ENCODE data around the gene MMP15. TPM values are rescaled to one million over a fixed set of nuclear protein-coding genes. Genes with fewer than 3 reads are reported as not detected.
A peak's percentile ranks its signal among the peaks of the same experiment; 100 is the strongest.
"Not testable (repeated sequence)": the region's sequence is repeated elsewhere in the genome, so short reads cannot be mapped to it uniquely, and the experiment has no call there.

MMP15 gene
- under 1 TPM in 1 of 2 donors, not detected in 1; 0.31 TPM for total RNA-seq

GRCh38 chr16:58025351-58026138 is at the start of gene MMP15:
Gene MMP15 (plus strand): TSS chr16:58025754. CDS start chr16:58026351, 597 bp downstream.
- H3K36me3 Mint-ChIP-seq, result no peaks in the 10 kb centered on the region
- peaks cover 0 to 8% of the 10 kb centered on the region in 2 donors for H3K27me3 Mint-ChIP-seq
- H3K4me3 Mint-ChIP-seq, result peak within 1 kb of the TSS; percentile 82
- H3K4me1 Mint-ChIP-seq (ENCODE audit: low read depth in 2 of 2), result peaks cover 6 to 15% of the 10 kb centered on the region in 2 donors
- H3K9me3 Mint-ChIP-seq, result no peaks in the 10 kb centered on the region
- ATAC-seq (peak; percentile 74 to 82), DNase-seq (ENCODE audit: low spot score) (no peak)
- peak within 1 kb of the TSS in 1 of 2 donors; percentile 62 for H3K27ac Mint-ChIP-seq

- Mint-ChIP-seq H3K27ac (no peak overlapping the region), H3K4me1 (ENCODE audit: low read depth in 2 of 2) (peaks cover 0 to 10% of the 10 kb centered on the region in 2 donors), H3K27me3 (no peaks in the 10 kb centered on the region), H3K4me3 (no peak overlapping the region), H3K9me3 (no peaks in the 10 kb centered on the region), H3K36me3 (no peaks in the 10 kb centered on the region)
- no peak for ATAC-seq
- no peak for DNase-seq (ENCODE audit: low spot score)
Observed at GRCh38 chr16:57976331-57976796, 49.2 kb upstream of the MMP15 start.

GRCh38 chr16:57977418-57978069 is 48.0 kb upstream of the MMP15 start:
- Mint-ChIP-seq H3K9me3 (no peaks in the 10 kb centered on the region), H3K36me3 (no peaks in the 10 kb centered on the region), H3K27me3 (no peaks in the 10 kb centered on the region), H3K27ac (no peak overlapping the region), H3K4me3 (no peak overlapping the region), H3K4me1 (ENCODE audit: low read depth in 2 of 2) (peaks cover 0 to 3% of the 10 kb centered on the region in 2 donors)
- DNase-seq (ENCODE audit: low spot score), result no peak
- no peak for ATAC-seq

GRCh38 chr16:57978070-57978465 is 47.5 kb upstream of the MMP15 start:
- H3K27ac Mint-ChIP-seq; H3K36me3 Mint-ChIP-seq; H3K4me1 Mint-ChIP-seq (ENCODE audit: low read depth in 2 of 2); H3K27me3 Mint-ChIP-seq; ATAC-seq; H3K4me3 Mint-ChIP-seq; DNase-seq (ENCODE audit: low spot score); H3K9me3 Mint-ChIP-seq: not testable (repeated sequence)

GRCh38 chr16:57979006-57979585 is 46.5 kb upstream of the MMP15 start:
- Mint-ChIP-seq H3K27ac (no peak overlapping the region), H3K4me1 (ENCODE audit: low read depth in 2 of 2) (no peaks in the 10 kb centered on the region), H3K4me3 (no peak overlapping the region), H3K36me3 (no peaks in the 10 kb centered on the region), H3K27me3 (no peaks in the 10 kb centered on the region), H3K9me3 (no peaks in the 10 kb centered on the region)
- ATAC-seq, result no peak
- DNase-seq (ENCODE audit: low spot score), result no peak

GRCh38 chr16:57981636-57982035 is 43.9 kb upstream of the MMP15 start:
- H3K4me3 Mint-ChIP-seq, result no peak overlapping the region
- H3K9me3 Mint-ChIP-seq, result no peaks in the 10 kb centered on the region
- no peak overlapping the region for H3K27ac Mint-ChIP-seq

DNA sequence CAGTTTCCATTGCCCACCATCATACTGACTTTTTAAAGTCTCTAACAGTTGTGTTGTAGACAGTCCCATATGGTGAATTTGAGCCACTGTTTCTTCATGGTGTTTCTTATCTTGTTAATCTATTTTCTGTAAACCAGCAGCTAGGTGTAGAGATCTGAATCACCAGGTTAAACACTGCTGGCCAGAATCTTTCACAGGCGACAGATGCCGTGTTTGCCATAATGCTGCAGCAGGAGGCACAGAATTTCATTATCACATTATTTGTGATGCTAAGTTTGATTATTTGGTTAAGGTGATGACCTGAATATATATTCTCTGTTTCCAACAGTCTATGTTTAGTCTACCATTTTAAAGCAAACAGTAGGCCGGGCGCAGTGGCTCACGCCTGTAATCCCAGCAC is 43.2 kb upstream of the MMP15 start:
- ATAC-seq, result no peak
- H3K36me3 Mint-ChIP-seq, result no peaks in the 10 kb centered on the region
- H3K27me3 Mint-ChIP-seq, result no peaks in the 10 kb centered on the region
- DNase-seq (ENCODE audit: low spot score), result peak; percentile 41
- H3K4me1 Mint-ChIP-seq (ENCODE audit: low read depth in 2 of 2), result peaks cover 0 to 5% of the 10 kb centered on the region in 2 donors
- no peaks in the 10 kb centered on the region for H3K9me3 Mint-ChIP-seq
- H3K4me3 Mint-ChIP-seq, result no peak overlapping the region
- no peak overlapping the region for H3K27ac Mint-ChIP-seq

More at GRCh38 chr16:57981636-57982035, 43.9 kb upstream of the MMP15 start:
- DNase-seq (ENCODE audit: low spot score) (no peak), ATAC-seq (no peak)
- Mint-ChIP-seq H3K4me1 (ENCODE audit: low read depth in 2 of 2) (peaks cover 0 to 5% of the 10 kb centered on the region in 2 donors), H3K36me3 (no peaks in the 10 kb centered on the region), H3K27me3 (no peaks in the 10 kb centered on the region)

- DNase-seq (ENCODE audit: low spot score), result peak; percentile 93
- Mint-ChIP-seq H3K27me3 (no peaks in the 10 kb centered on the region), H3K4me3 (peak overlapping the region; percentile 85), H3K4me1 (ENCODE audit: low read depth in 2 of 2) (peaks cover 0 to 9% of the 10 kb centered on the region in 2 donors), H3K9me3 (no peaks in the 10 kb centered on the region), H3K27ac (peak overlapping the region in 1 of 2 donors; percentile 43), H3K36me3 (no peaks in the 10 kb centered on the region)
- peak; percentile 98 to 99 for ATAC-seq
Observed at GRCh38 chr16:57984443-57985203, 40.9 kb upstream of the MMP15 start.

- peak overlapping the region; percentile 85 for H3K4me3 Mint-ChIP-seq
- ATAC-seq (peak; percentile 67 to 75), DNase-seq (ENCODE audit: low spot score) (peak; percentile 37)
Observed at GRCh38 chr16:57985204-57986181, 40.1 kb upstream of the MMP15 start.

DNA sequence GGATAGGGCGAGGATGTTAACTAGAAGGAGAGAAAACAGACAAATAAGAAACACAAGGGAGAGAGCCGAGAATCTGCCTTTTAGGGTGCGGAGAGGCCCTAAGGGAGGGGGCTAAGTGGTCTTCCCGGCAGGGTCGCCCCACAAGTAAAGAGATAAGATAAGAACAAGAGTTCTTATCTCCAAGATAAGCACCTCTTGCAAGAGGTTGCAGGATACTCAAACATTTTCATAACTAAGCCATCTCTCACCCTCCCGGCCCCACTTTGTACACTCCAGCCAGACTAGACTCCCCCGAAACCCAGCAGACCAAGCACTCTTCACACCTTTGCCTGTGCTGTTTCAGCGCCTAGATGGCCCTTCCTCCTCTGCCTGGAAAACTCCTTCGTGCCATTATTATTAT is 39.4 kb upstream of the MMP15 start:
- H3K27me3 Mint-ChIP-seq, result no peaks in the 10 kb centered on the region
- no peak overlapping the region for H3K27ac Mint-ChIP-seq
- peaks cover 0 to 13% of the 10 kb centered on the region in 2 donors for H3K4me1 Mint-ChIP-seq (ENCODE audit: low read depth in 2 of 2)
- H3K9me3 Mint-ChIP-seq, result no peaks in the 10 kb centered on the region
- ATAC-seq (no peak), DNase-seq (ENCODE audit: low spot score) (peak; percentile 47)
- H3K4me3 Mint-ChIP-seq, result peak overlapping the region; percentile 17
- no peaks in the 10 kb centered on the region for H3K36me3 Mint-ChIP-seq

More at GRCh38 chr16:57985204-57986181, 40.1 kb upstream of the MMP15 start:
- Mint-ChIP-seq H3K36me3 (no peaks in the 10 kb centered on the region), H3K9me3 (no peaks in the 10 kb centered on the region), H3K27me3 (no peaks in the 10 kb centered on the region), H3K4me1 (ENCODE audit: low read depth in 2 of 2) (peaks cover 0 to 10% of the 10 kb centered on the region in 2 donors), H3K27ac (peak overlapping the region in 1 of 2 donors; percentile 43)

DNA sequence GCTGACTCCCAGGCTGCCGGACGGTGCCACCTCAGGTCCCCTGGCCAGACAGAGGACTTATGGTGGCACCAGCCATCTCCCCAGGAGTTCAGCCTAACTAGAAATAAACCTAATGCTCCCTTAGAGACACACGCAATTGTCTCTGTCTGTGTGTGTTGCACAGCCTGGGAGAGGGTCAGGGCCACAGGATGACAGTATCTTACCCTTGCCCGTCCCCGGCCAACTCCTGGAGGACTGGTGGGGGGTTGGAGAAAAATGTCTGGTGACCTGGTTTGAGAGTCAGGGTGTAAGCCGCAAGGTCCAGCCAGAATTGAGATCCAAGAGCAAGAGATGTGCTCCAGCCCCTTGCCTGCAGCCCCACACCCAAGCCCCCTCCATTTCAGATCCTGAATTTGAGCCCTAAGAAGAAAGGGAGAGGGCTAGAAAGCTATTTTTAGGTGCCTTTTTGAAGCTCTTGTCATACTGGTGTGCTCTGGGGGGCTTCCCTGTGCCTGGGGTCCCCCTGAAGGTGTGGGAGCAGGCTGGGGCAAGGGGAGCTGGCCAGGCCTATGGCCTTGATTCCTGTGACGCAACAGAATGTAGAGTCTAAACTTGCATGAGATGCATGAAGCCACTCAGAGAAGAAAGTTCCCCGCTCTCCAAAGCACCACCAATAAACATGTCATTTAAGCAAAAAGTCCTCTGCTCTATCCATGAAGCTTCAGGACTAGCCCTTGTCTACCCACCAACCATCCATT is 37.9 kb upstream of the MMP15 start:
- H3K9me3 Mint-ChIP-seq, result no peaks in the 10 kb centered on the region
- no peak overlapping the region for H3K4me3 Mint-ChIP-seq

GRCh38 chr16:57988929-57989328 is 36.6 kb upstream of the MMP15 start:
- Mint-ChIP-seq H3K27ac (no peak overlapping the region), H3K4me3 (no peak overlapping the region), H3K36me3 (no peaks in the 10 kb centered on the region), H3K27me3 (no peaks in the 10 kb centered on the region), H3K9me3 (no peaks in the 10 kb centered on the region), H3K4me1 (ENCODE audit: low read depth in 2 of 2) (peaks cover 0 to 19% of the 10 kb centered on the region in 2 donors)
- ATAC-seq (no peak), DNase-seq (ENCODE audit: low spot score) (peak; percentile 26)

More for the DNA sequence above, 37.9 kb upstream of the MMP15 start:
- Mint-ChIP-seq H3K27ac (no peak overlapping the region), H3K36me3 (no peaks in the 10 kb centered on the region), H3K4me1 (ENCODE audit: low read depth in 2 of 2) (peaks cover 0 to 16% of the 10 kb centered on the region in 2 donors), H3K27me3 (no peaks in the 10 kb centered on the region)
- ATAC-seq (no peak), DNase-seq (ENCODE audit: low spot score) (peak; percentile 22)
